ENCODE data around the gene CECR2. TPM values are rescaled to one million over a fixed set of nuclear protein-coding genes. Genes with fewer than 3 reads are reported as not detected.

Gene CECR2
- total and polyA plus RNA-seq, 2 of the 8 experiments (the other 6 are each of a cell fraction or from before 2014, with no cell fraction given): 18.3 to 123 TPM

GRCh38 chr22:17575681-17576080 lies 206.4 kb downstream of the CECR2 start:
- H2AK5ac ChIP-seq (ENCODE audit: low read depth, low read length): no peak overlapping the region
- H3K4me1 ChIP-seq (replicated peaks in 1 of 4; ENCODE audit: control insufficient read depth in 3 of 4, insufficient read depth in 4 of 4, low read length in 3 of 4): peaks cover 1 to 6% (median 2%) of the 10 kb centered on the region in 4 experiments; a peak in 6 of 7 replicates
- no peak overlapping the region for H3K23ac ChIP-seq (ENCODE audit: insufficient read length)
- no peaks in the 10 kb centered on the region; the same call in 1 of the 2 replicates for H3K23me2 ChIP-seq (ENCODE audit: low read depth, low read length)
- ChIA-PET CTCF (ENCODE audit: partially characterized antibody) (no interaction called here), POLR2A (ENCODE audit: partially characterized antibody) (interaction anchor here (1.1 kb wide), 1 partner anchor 11 kb away, joined by 3 read pairs; no protein-coding TSS in a partner anchor)
- H3K79me2 ChIP-seq (ENCODE audit: control insufficient read depth in 1 of 2, insufficient read depth in 2 of 2, low read length in 2 of 2): no peaks in the 10 kb centered on the region
- no peak for FAIRE-seq
- no peak overlapping the region for H4K8ac ChIP-seq (ENCODE audit: extremely low read depth, insufficient read depth, low read length)
- no peak overlapping the region for H2BK120ac ChIP-seq (replicated peaks; ENCODE audit: low read depth, low read length)
- H4K5ac ChIP-seq (ENCODE audit: insufficient read length, low read depth, low read length): no peak overlapping the region
- H3K4ac ChIP-seq (replicated peaks; ENCODE audit: insufficient read length, low read depth, low read length): no peak overlapping the region
- no peaks in the 10 kb centered on the region for H3K27me3 ChIP-seq (replicated peaks in 1 of 4; ENCODE audit: control insufficient read depth in 3 of 4, extremely low read depth in 1 of 4, insufficient read depth in 3 of 4, low read length in 3 of 4)
- no peak overlapping the region for H2BK12ac ChIP-seq (ENCODE audit: low read depth, low read length)
- no peak overlapping the region for H3K4me3 ChIP-seq (ENCODE audit: extremely low read depth in 1 of 4, insufficient read depth in 2 of 4, low read depth in 3 of 4, low read length in 4 of 4)
- H3K18ac ChIP-seq (ENCODE audit: extremely low read depth, low read length): no peak overlapping the region
- no peak overlapping the region for H3K14ac ChIP-seq (ENCODE audit: insufficient read length)
- no peak overlapping the region for H3K56ac ChIP-seq (replicated peaks; ENCODE audit: insufficient read length, low read depth, low read length)
- 0 out of 2 replicates have a peak overlapping the region, but pooled peaks have one; percentile 41 for H2BK20ac ChIP-seq (ENCODE audit: low read length)
- H3K79me1 ChIP-seq (ENCODE audit: low read depth, low read length): no peaks in the 10 kb centered on the region
- DNase-seq (ENCODE audit: low read depth in 1 of 2, low spot score in 2 of 2): no peak
- no peak overlapping the region for H3K4me2 ChIP-seq (ENCODE audit: insufficient read depth in 1 of 2, low read depth in 2 of 2, low read length in 2 of 2)
- H3K27ac ChIP-seq (ENCODE audit: low read depth, low read length): no peak overlapping the region
- H3K9me3 ChIP-seq (ENCODE audit: insufficient read depth in 2 of 2, low read depth in 1 of 2, low read length in 1 of 2): no peaks in the 10 kb centered on the region
- no peak overlapping the region for H2BK15ac ChIP-seq (ENCODE audit: low read length)
- H4K91ac ChIP-seq (replicated peaks; ENCODE audit: insufficient read length, low read length): no peak overlapping the region
- H3K9ac ChIP-seq (replicated peaks in 1 of 4; ENCODE audit: extremely low read depth in 1 of 4, low read depth in 3 of 4, low read length in 3 of 4): no peak overlapping the region
- H2BK5ac ChIP-seq (ENCODE audit: low read depth, low read length): no peak overlapping the region
- H3K36me3 ChIP-seq (ENCODE audit: control insufficient read depth in 2 of 4, insufficient read depth in 4 of 4, low read length in 3 of 4): no peaks in the 10 kb centered on the region
- 95% methylated on average over 4 of the region's 4 CpGs; no CpG with 5 or more reads in 1 of the 2 experiments for WGBS, 2 experiments (ENCODE audit: extremely low coverage in 1 of 2, insufficient coverage in 1 of 2, insufficient read length in 1 of 2, insufficient replicate concordance in 2 of 2, low coverage in 1 of 2, low lambda C conversion rate in 2 of 2, missing lambda C conversion rate in 1 of 2)
- H4K20me1 ChIP-seq (replicated peaks in 1 of 2; ENCODE audit: control insufficient read depth in 1 of 2, insufficient read depth in 2 of 2, low read length in 2 of 2): no peaks in the 10 kb centered on the region
- H2AFZ ChIP-seq (ENCODE audit: low read length): no peak overlapping the region
- TF ChIP-seq KDM4A (IDR thresholded peaks at IDR 0.05; ENCODE audit: low read depth, low read length, severe bottlenecking) (no peak), CEBPB (IDR thresholded peaks at IDR 0.05; ENCODE audit: low read depth, low read length) (no peak), HDAC6 (IDR thresholded peaks at IDR 0.05; ENCODE audit: low read depth, low read length) (no peak), ZNF274 (IDR thresholded peaks at IDR 0.05; ENCODE audit: borderline replicate concordance, extremely low read depth, low read length) (no peak), BACH1 (IDR thresholded peaks at IDR 0.05; ENCODE audit: low read length) (no peak), CTBP2 (IDR thresholded peaks at IDR 0.05; ENCODE audit: borderline replicate concordance, insufficient read depth, insufficient read length, low read length) (no peak), SIX5 (IDR thresholded peaks at IDR 0.05; ENCODE audit: low read depth, low read length) (no peak), TEAD4 (IDR thresholded peaks at IDR 0.05; ENCODE audit: low read depth, low read length) (no peak), SRF (IDR thresholded peaks at IDR 0.05; ENCODE audit: low read depth, low read length) (no peak), RXRA (IDR thresholded peaks at IDR 0.05; ENCODE audit: insufficient read depth, low read depth, low read length) (no peak), SP1 (IDR thresholded peaks at IDR 0.05; ENCODE audit: low read depth, low read length) (no peak), E2F6 (IDR thresholded peaks at IDR 0.05) (no peak), NANOG (IDR thresholded peaks at IDR 0.05; ENCODE audit: insufficient read depth, low read depth, low read length, poor library complexity, severe bottlenecking) (no peak), SP4 (IDR thresholded peaks at IDR 0.05; ENCODE audit: low read length) (no peak)
